ENCODE results near the gene ELAPOR2.
"Not testable (repeated sequence)": the region's sequence is repeated elsewhere in the genome, so short reads cannot be mapped to it uniquely, and the experiment has no call there.

The ELAPOR2 gene, protein sequence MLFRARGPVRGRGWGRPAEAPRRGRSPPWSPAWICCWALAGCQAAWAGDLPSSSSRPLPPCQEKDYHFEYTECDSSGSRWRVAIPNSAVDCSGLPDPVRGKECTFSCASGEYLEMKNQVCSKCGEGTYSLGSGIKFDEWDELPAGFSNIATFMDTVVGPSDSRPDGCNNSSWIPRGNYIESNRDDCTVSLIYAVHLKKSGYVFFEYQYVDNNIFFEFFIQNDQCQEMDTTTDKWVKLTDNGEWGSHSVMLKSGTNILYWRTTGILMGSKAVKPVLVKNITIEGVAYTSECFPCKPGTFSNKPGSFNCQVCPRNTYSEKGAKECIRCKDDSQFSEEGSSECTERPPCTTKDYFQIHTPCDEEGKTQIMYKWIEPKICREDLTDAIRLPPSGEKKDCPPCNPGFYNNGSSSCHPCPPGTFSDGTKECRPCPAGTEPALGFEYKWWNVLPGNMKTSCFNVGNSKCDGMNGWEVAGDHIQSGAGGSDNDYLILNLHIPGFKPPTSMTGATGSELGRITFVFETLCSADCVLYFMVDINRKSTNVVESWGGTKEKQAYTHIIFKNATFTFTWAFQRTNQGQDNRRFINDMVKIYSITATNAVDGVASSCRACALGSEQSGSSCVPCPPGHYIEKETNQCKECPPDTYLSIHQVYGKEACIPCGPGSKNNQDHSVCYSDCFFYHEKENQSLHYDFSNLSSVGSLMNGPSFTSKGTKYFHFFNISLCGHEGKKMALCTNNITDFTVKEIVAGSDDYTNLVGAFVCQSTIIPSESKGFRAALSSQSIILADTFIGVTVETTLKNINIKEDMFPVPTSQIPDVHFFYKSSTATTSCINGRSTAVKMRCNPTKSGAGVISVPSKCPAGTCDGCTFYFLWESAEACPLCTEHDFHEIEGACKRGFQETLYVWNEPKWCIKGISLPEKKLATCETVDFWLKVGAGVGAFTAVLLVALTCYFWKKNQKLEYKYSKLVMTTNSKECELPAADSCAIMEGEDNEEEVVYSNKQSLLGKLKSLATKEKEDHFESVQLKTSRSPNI

GRCh38 chr7:87059525-87060287, at the start of gene ELAPOR2:
TSS of gene ELAPOR2 (minus strand) at chr7:87059654. CDS start at chr7:87059513, 141 bp downstream.
- peak; percentile 95 for DNase-seq (ENCODE audit: low spot score)
- TF ChIP-seq, protein P1, sequence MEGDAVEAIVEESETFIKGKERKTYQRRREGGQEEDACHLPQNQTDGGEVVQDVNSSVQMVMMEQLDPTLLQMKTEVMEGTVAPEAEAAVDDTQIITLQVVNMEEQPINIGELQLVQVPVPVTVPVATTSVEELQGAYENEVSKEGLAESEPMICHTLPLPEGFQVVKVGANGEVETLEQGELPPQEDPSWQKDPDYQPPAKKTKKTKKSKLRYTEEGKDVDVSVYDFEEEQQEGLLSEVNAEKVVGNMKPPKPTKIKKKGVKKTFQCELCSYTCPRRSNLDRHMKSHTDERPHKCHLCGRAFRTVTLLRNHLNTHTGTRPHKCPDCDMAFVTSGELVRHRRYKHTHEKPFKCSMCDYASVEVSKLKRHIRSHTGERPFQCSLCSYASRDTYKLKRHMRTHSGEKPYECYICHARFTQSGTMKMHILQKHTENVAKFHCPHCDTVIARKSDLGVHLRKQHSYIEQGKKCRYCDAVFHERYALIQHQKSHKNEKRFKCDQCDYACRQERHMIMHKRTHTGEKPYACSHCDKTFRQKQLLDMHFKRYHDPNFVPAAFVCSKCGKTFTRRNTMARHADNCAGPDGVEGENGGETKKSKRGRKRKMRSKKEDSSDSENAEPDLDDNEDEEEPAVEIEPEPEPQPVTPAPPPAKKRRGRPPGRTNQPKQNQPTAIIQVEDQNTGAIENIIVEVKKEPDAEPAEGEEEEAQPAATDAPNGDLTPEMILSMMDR (IDR thresholded peaks at IDR 0.05; ENCODE audit: extremely low read depth, missing control alignments): peak; percentile 70

GRCh38 chr7:87107949-87108776, 48.7 kb upstream of the ELAPOR2 start:
- TF ChIP-seq, protein P1 (IDR thresholded peaks at IDR 0.05; ENCODE audit: extremely low read depth, missing control alignments): no peak

DNA sequence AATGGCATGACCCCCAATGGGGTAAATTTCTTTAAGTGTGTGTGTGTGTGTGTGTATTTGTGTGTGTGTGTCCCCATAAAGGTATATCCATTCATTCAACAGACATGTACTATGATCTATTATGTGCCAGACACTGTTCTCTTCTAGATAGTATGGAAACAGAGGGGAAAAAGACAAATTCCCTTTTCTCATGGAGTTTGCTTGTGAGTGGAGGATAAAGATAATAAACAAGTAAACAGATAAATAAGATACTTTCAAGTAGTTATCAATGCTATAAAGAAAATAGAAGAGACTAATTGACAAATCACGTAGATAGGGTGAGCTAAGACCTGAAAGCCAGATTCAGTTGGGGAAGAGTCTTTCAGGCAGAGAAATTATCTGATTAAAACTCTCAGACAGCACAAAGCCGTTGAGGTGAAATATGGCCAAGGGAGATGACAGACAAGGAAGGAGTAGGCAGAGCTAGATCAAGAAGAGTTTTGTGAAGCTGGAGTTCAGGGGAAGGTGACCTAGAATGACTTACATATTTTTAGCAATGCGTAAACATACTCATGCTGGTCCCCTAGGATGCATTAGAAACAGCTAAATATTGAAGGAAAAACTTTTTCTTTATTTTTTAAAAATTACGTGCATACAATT, 47.6 kb upstream of the ELAPOR2 start:
- no peak for DNase-seq (ENCODE audit: low spot score)
- TF ChIP-seq, protein P1 (IDR thresholded peaks at IDR 0.05; ENCODE audit: extremely low read depth, missing control alignments): no peak

More at GRCh38 chr7:87107949-87108776, 48.7 kb upstream of the ELAPOR2 start:
- no peak for DNase-seq (ENCODE audit: low spot score)

DNA sequence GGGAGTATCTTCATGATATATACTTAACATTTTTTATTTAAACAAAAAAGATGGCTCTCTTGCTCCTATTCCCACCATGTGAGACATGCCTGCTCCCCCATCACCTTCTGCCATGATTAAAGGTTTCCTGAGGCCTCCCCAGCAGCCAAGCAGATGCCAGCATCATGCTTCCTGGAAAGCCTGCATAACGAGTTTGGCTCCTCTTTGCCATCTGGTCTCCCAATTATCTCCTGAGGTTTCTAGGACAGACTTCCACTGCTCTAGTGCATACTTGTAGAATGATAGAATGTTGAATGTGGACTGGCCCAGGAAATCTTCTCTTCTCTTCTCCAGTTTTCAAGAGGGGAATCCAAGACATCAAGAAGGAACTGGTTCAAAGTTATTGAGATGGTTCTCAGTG, 45.9 kb upstream of the ELAPOR2 start:
- TF ChIP-seq, protein P1 (IDR thresholded peaks at IDR 0.05; ENCODE audit: extremely low read depth, missing control alignments): no peak

GRCh38 chr7:87100326-87100725, 40.9 kb upstream of the ELAPOR2 start:
- DNase-seq (ENCODE audit: low spot score): no peak
- TF ChIP-seq, protein P1 (IDR thresholded peaks at IDR 0.05; ENCODE audit: extremely low read depth, missing control alignments): no peak

More for the DNA sequence above, 45.9 kb upstream of the ELAPOR2 start:
- no peak for DNase-seq (ENCODE audit: low spot score)

DNA sequence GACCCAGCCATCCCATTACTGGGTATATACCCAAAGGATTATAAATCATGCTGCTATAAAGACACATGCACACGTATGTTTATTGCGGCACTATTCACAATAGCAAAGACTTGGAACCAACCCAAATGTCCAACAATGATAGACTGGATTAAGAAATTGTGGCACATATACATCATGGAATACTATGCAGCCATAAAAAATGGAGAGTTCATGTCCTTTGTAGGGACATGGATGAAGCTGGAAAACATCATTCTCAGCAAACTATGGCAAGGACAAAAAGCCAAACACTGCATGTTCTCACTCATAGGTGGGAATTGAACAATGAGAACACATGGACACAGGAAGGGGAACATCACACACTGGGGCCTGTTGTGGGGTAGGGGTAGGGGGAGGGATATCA, 37.9 kb upstream of the ELAPOR2 start:
- DNase-seq (ENCODE audit: low spot score): not testable (repeated sequence)

Measured in GM20000 (cell line).